Measurements from ENCODE around the gene ASF1B.

Gene ASF1B

DNA sequence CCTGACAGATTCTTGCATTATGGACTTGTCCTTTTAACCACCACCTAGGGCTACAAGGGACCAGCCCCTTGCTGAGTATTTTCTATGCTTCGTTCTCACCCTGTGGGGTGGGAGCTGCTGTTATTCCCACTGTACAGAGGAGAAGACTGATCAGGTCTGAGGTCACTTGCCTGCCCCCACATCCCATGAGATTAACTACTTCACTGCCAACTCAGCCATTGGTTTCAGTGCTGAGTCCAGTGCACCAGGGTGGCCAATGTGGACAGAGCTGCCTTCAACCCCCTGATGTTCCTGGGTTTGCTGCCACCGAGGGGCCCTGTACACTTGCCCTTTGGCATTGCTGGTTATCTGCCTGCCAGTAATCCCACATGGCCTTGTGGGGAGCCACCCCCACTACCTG is 25.7 kb downstream of the ASF1B start:
- no peak for DNase-seq
- no peak for ATAC-seq

DNA sequence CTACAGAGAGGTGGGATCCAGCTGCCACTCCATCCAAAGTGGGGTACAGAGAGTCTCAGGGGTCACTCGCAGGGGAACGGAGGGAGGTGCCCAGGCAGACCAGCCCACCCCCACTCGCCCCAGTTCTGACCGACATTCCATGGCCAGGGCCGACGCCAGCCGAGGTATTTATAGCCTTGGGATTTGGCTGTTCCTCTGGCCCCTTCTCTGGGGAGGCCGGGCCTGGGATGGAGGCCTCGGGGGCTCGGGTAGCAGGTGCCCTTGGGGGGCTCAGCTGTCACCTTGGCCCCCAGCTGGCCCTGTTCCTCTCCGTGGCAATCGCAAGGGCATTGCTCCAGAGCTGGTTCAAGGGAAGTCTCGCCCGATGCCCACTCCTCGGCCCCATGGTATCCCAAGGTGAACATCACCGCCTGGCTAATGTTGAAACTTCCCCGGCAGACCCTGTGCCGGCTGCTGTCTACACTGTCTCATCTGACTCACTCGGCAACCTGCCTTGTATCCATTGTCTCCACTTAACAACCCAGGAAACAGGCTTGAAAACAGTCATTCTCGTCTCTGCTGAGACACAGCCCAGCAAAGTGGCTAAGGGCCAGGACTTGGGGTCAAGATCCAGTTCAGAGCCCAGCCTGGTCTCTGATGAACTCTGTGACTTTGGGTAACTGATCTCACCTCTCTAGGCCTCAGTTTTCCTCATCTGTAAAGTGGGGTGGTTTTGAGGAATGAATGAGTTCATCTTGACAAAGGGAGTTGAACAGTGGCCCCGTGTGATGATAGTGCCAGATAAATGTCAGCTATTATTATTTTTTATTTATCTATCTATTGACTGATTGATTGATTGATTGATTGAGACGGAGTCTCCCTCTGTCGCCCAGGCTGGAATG is 28.6 kb downstream of the ASF1B start:
- no peak for DNase-seq
- no peak for ATAC-seq

DNA sequence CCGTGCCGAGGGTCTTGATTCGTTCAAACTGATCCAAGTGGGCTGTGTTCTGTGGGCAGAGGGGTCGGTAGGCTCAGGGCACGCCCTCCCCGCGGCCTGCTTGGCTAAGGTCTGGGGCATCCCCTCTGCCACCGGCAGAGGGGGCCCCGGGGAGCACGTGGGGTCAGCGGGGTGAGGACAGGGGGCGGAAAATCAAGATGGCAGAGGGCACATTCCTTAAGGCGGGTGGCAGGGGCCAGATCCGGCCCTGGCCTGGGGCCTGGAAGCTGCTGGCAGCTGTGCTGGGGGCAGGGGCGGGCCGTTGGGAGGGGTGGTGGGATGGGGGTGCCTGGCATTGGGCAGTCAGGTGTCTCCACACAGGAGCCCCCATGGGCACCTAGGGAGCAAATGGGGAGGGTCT is 29.5 kb downstream of the ASF1B start:
- DNase-seq: no peak
- no peak for ATAC-seq

DNA sequence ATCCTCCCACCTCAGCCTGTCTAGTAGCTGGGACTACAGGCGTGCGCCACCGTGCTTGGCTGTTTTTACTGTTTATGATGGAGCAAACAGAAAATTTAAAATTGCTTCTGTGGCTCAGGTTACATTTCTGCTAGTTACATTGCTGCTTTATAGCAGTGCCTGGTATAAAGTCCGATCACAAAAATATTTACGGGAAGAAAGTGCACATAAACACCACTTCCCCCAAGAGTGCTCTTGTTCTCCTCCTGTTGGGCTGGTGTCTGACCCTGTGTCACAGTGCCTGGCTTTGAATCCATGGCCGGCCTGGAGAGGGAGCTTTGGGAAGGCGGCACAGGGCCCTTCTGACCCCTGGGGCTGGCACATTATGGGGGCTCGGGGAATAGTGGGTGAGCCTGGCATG is 30.7 kb downstream of the ASF1B start:
- no peak for DNase-seq
- ATAC-seq: no peak

DNA sequence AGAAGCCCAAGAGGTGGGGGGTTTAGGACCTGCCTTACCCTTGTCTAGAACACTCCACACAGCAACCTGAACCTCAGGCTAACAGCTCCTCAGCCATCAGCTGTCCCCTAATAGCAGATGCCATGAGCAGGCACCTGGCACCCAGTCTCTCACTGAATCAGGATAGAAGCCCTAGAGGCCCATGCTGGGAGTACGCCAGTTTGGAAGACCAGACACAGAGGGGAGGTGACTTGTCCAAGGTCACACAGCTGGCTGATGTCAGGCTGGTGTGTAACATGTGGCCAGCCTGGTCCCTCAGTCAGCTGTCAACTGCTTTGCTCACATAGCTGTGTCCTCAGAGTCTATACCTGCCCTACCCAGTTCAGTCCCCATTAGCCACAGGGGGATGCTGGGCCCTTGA is 33.1 kb downstream of the ASF1B start:
- ATAC-seq: no peak

DNA sequence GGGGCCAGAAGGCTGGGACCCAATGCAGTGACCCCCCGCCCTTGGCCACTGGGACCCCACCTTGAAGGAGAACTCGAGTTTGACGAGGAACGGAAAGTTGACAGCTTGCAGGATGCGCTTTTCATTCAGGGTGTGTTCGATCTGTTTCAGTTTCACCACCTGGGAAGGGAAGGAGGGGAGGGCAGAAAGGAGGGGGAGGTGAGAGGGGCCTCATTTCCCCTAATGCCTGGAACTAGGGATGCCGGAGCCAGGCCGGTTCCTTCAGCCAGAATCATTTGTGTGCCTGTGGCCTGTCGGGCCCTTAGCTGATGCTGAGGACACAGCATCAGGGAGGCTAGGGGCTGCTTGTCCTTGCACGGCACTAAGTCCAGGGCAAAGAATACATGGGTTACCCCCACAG is 33.6 kb downstream of the ASF1B start:
- no peak for ATAC-seq
- DNase-seq: no peak

More for the DNA sequence above, 33.1 kb downstream of the ASF1B start:
- no peak for DNase-seq

DNA sequence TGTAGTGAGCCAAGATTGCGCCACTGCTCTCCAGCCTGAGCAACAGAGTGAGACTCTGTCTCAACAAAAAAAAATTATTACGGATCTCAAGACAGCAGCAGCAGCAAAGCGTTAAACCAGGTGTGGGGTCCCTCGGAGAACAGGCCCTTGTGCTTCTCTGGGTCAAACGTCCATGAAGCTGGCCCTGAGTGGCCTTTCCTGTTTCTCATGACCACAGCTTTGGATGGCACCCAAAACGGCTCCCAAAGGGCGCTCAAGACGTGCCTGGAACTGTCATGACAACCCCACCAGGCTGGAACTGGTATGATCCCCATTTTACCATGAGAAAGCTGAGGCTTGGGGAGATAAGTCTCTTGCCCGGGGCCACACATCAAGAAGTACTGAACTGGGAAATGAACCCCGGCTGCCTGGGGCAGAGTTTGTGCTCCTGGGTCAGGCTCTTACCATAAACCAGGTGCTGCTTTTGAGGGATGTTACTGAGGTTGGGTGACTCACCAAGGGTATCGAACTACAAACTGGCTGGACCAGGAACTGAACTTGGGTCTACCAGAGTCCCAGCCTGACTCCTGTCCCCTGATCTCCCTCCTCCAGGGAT is 34.2 kb downstream of the ASF1B start:
- ATAC-seq: no peak
- DNase-seq: no peak

DNA sequence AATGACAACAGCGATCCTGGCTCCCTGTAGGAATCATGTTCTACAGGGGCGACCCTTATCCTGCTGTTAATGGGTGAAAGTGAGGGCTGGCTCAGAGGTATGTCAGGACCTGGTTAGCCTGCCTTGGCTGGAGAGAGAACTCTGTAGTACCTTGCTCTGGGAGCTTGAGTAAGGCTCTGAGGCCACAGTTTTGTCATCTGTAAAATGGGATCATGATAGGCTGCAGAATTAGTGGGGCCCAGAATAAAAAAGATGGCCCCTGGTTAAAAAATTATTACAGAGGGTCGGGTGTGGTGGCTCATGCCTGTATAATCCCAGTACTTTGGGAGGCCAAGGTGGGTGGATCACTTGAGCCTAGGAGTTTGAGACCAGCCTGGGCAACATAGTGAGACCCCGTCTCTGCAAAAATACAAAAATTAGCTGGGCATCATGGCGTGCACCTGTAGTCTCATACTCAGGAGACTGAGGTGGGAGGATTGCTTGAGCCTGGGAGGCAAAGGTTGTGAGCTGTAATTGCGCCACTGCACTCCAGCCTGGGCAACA is 35.3 kb downstream of the ASF1B start:
- DNase-seq: no peak
- ATAC-seq: no peak

DNA sequence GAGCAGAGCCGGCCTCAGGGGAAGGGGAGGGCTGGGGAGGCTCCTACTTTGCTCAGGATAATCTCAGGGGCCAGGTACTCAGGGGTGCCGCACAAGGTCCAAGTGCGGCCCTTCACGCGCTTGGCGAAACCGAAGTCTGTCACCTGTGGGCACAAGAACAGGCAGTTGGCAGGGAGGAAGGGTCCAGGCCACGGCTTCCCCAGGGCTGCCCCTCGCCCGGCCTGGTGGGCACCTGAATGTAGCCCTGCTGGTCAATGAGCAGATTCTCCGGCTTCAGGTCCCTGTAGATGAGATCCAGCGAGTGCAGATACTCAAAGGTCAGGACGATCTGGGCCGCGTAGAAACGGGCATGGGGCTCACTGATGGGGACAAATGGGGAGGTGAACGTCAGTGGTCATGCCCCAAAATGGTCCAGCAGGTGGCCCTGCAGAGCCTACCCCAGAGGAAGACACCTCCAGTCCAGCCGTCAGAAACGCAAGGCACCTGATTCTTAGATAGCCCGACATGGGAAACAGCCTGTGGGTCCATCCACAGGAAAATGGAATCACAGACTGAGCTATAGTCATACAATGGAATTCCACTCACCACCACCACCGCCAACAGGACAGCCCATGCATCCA is 38.7 kb downstream of the ASF1B start:
- ATAC-seq (no peak), DNase-seq (no peak)

DNA sequence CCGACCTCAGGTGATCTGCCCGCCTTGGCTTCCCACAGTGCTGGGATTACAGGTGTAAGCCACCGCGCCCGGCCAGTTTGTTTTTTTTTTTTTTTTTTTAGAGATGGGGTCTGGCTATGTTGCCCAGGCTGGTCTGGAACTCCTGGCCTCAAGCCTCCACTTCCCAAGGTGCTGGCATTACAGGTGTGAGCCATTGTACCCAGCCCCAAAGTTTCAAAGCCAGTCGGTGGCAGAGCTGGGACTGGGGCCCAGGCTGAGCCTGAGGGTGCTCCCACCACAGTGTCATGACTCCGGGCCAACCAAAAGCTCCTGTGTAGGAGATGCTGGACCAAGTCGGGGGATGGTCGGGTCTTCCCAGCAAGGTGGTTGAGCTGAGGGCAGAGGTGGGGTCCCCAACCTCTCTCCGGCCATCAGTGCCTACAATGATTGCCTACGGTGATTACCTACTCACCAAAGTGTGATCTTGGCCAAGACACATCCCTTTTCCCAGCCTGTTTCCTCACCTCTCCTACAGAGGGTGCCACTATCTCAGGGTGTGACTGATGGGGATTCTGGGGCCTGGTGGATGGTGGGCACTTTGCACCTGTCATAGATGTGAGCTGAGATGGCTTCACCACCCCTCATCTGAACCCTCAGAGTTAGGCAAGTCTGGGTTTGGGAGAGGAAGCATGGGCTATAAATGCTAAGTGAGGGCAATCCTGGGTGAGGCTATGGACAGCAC is 40.0 kb downstream of the ASF1B start:
- ATAC-seq (no peak), DNase-seq (no peak)

DNA sequence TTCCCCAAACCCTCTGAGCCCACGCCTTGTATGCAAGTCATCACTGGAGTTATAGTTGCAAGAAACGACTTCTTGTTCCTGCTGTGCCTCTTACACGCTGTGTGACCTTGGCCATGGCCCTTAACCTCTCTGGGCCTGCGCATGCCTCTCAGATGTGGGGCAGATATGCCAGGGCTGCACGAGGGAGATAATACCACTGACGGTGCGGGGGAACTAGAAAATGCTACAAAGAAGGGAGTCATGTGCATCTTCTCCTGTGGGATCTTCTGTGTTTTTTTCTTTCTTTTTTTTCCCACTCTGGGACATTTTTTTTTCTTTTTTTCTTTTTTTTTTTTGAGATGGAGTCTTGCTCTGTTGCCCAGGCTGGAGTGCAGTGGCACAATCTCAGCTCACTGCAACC is 41.5 kb downstream of the ASF1B start:
- no peak for DNase-seq
- no peak for ATAC-seq

DNA sequence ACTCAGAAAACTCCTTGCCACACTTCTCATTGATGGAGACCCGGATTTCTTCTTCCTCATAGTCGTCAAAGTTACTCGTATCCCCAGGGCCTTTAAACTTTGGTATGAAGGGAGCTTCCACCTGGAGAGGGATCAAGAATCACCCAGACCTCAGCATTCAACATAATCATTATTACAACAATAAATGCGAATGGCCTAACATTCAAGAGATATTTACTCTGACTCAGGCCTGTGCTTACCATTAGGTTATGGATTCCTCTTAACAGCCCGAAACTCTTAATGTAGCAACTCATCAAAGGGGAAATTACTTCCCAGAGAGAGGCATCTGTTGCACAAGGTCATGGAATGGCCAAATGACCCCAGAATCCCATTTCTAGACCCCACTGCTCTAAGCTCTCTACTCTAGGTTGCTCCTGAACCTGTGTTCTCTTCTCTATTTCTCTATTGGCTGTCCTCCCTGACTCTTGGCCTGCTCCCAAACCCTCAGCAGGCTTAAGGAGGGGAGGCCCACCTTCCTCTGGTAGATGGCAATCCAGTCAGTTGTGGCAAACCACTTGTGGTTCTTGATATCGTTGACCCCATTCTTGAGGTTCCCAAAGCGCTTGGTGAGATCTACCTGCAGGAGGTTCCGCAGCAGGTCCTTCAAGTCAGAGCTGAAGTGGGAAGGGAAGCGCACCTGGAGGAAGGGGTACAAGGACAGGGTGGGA is 43.1 kb downstream of the ASF1B start:
- no peak for DNase-seq

DNA sequence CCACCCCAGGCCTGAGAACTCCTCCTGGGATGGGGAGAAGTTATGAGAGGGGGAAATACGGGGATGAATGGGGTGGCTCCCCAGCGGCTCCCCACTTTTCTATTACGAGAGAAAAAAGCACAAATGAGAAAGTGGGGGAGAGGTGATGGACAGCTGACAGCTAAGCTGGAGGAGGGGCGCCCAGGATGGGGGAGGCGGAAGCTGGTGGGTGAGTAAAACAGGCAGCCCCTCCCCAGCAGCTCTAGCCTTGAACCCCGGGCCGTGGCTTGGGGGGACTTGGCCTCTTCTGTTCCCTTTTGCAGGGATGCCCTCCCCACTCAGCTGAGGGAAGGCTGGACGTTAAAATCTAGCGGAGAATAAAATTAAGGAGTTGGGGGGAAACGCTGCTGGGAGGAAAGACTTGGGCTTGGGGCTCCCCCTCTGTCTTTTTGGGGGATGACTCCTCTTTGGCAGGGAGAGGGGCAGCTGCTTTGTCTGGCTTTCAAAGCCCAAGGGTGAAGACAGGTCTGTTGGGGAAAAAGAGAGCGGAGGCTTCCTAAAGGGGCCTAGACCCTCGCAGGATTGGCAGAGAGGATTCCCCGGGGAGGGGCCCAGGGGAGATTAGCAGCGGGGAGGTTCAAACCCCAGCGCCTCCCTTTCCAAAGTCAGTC is 44.5 kb downstream of the ASF1B start:
- DNase-seq: peak; percentile 51

More for the DNA sequence above, 43.1 kb downstream of the ASF1B start:
- no peak for ATAC-seq

DNA sequence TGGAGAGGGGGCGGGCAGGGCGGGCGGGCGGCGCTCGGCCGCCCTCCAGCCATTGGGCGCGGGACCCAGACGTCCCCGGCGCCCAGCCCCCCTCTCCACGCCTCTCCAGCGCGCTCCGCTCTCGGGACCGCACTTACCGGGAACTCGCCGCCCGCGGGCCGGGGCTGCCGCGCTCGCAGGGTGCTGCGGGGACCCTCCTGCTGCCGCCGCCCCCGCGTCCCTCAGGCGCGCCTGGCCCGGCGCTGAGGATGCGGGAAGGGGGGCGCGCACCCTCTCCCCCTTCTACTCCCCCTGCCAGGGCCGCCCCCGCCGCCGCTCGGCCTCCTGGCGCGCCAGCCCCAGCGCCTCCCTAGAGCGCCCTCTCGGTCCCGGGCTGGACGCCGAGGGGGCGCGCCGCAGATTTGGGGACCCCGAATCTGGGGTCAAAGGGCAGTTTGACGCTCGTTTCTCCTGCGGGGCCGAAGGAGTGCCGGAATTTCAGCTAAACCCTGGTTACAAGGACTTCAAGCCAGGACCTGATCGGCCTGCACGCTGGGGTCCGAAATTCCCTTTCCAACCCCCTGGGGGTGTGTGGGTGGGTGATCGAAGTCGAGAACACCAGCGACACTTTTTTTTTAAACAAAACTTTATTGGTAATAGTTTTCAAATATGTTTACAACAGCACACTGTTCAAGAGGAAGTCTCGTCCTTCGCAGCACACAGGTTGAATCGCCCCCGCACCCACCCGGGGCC is 45.1 kb downstream of the ASF1B start:
- peak; percentile 80 for DNase-seq
- ATAC-seq: peak; percentile 72

More for the DNA sequence above, 44.5 kb downstream of the ASF1B start:
- peak; percentile 1 for ATAC-seq

DNA sequence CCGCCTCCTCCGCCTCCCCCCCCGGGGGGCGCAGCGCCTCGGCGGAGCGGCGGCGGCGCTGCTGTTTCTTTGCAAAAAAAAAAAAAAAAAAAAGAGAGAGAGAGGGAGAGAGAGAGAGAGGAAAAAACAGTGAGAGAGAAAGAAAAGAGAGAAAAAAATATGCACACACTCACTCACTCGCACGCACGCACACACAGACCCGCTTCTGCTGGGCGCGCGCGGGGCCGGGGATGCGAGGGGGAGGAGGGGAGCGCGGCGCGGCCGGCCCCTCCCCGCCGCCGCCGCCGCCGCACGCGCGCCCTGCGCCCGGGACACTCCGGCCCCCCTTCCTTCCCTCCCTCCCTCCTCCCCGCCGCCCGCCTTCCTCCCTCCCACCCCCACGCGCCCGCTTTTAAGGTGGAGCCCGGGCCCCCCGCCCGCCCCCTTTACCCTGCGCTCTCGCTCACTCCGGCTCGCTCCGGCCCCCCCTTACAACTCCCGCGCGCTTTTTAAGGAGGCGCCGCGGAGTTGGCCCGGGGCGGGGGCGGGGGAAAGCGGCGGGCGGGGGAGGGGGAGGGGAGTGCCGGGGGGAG is 45.8 kb downstream of the ASF1B start, which contains the start of gene SAMD1:
SAMD1 (minus strand) TSS at position 243 of the 572 bp plus-strand sequence.
- ATAC-seq (peak; percentile 51), DNase-seq (peak; percentile 84)

DNA sequence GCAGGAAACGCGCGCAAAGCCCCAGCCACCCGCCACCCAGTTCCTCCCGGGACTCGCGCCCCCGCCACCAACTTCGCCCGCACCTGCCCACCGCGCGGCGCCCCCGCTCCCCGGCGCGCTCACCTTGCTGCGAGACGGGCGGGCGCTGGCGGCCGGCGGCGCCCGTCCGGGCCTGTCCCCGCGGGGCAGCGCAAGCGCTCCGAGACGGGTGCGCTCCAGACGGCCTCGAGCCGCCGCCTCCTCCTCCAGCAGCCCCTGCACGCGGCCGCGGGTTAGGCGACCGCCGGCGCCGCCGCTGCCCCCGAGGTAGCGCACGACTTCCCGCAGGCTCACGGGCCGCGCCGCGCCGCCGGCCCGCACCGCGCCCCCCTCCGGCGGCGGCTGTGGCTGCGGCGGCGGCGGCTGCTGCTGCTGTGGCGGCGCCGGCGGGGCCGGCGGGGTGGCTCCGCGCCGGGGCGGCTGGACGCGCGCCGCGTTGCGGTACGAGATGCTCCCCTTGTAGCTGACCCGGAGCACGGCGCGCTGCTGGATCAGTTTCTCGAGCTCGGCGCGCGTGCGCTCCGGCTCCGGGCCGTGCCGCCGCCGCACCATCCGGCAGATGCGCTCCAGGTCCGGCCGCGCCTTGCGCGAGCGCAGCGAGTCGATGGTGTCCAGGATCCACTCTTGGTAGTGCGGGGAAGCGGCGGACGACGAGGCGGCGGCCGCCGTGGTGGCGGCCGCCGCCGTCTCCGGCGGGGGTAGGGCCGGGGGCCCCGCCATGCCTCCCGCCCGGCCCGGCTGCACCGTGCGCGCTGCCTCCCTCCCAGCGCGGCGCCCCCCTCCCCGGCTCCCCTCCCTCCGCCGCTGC is 46.5 kb downstream of the ASF1B start:
- DNase-seq (peak; percentile 68), ATAC-seq (peak; percentile 19)

DNA sequence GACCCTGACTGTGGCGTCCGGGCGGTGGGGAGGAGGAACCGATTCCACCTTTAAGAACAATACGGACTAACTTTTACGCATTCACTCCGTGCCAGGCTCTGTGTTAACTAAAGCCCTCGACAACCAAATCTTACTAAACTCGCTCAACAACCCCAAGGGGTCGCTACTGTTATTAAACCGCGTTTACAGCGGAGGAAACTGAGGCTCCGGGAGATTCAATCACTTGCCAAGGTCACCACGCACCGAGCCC is 47.1 kb downstream of the ASF1B start:
- no peak for ATAC-seq
- DNase-seq: no peak

DNA sequence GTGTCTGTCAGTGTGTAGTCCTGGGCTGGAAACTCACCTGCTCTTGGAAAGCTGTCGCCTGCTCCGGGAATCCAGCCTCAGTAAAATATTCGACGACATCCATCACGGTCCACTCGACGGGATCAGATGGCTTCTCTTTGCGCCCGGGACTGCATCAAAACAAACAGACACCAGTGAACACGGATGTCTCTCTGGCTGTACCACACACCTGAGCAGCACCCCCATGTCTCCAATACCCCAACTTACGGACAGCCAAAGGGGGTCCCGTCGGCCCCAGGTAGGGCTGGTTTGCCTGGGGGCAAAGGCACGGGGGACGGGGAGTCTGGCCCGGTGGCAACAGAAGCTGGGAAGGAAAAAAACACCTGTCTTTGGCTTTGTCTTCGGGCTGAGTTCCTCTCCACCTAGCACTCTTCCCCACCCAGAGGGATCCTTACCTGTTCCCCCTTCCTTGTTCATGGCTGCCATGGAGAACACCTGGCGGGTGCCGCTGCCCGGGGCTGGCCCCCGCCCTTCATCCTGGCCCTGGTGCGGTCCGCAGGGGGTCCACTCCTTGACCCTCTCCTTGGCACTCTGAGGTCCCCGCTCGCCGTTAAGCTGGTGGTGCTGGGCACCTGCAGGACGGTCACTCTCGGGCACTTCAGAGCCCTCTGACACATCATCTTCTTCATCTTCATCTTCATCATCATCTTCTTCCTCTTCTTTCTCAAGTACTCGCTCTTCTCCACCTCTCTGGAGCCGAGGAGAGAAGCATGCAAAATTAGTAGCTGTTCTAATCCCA is 47.6 kb downstream of the ASF1B start:
- DNase-seq (no peak), ATAC-seq (no peak)

DNA sequence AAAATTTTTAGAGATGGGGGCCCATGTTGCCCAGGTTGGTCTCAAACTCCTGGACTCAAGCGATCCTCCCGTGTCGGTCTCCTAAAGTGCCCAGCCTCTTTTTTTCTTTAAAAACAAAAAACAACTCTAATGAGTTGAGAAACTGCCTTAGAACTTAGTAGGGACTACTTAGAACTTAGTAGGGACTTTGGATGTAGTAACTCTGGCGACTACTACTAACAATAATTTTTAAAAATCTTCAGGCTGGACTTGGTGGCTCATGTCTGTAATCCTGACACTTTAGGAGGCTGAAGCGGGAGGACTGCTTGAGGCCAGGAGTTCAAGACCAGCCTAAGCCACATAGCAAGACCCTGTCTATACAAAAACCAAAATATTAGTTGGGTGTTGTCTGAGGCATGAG is 50.3 kb downstream of the ASF1B start:
- ATAC-seq: no peak
- no peak for DNase-seq
